ENCODE measurements around the gene GCFC2. TPM values are rescaled to one million over a fixed set of nuclear protein-coding genes. Genes with fewer than 3 reads are reported as not detected.

GCFC2 gene
- total and polyA plus RNA-seq, 5 donors from 2014 or later: 20.1 to 27.8 (median 26.6) TPM

DNA sequence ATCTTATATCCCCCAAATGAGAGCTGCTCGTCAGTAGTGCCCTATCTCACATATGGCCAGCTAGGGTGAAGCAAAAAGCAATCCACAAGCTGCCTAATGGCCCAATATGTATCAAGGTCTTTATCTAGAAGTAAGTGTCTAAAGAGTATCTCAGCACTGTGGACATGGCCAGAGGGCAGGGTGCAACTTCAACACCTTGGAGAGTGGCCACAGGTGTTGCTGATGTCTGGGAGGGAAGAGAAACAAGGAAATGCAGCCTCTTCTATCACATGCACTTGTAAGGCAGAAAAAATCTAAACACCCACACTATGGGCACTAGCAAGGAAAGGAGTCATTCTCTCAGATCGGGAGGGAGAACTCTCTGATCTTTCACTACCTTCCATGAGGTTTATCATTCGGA is 87.8 kb downstream of the GCFC2 start:
- Histone ChIP-seq H3K4me3 (ENCODE audit: low read depth, low read length) (no peak overlapping the region), H3K27me3 (ENCODE audit: control insufficient read depth, insufficient read depth, low read length) (peaks cover 11% of the 10 kb centered on the region), H3K27ac (ENCODE audit: insufficient read depth, low read length, poor library complexity, severe bottlenecking) (no peak overlapping the region), H3K36me3 (ENCODE audit: control insufficient read depth, insufficient read depth, low read length) (no peaks in the 10 kb centered on the region), H3K4me1 (ENCODE audit: control insufficient read depth, insufficient read depth, low read length, poor library complexity, severe bottlenecking) (no peaks in the 10 kb centered on the region), H3K9me3 (ENCODE audit: control insufficient read depth in 2 of 2, low read length in 2 of 2) (no peaks in the 10 kb centered on the region)
- Mint-ChIP-seq H3K27me3 (peaks cover 13% of the 10 kb centered on the region), H3K27ac (no peak overlapping the region), H3K4me1 (no peaks in the 10 kb centered on the region), H3K9me3 (peaks cover 0 to 1% (median 0%) of the 10 kb centered on the region in 7 donors), H3K36me3 (no peaks in the 10 kb centered on the region), H3K4me3 (no peak overlapping the region)
- DNase-seq (no peak), ATAC-seq (ENCODE audit: low read depth in 2 of 2) (no peak)

- H3K4me3 ChIP-seq (ENCODE audit: low read depth, low read length): no peak overlapping the region
- DNase-seq (no peak), ATAC-seq (ENCODE audit: low read depth in 2 of 2) (no peak)
- H3K4me1 Mint-ChIP-seq: no peaks in the 10 kb centered on the region
- H3K27ac Mint-ChIP-seq: no peak overlapping the region
- H3K4me1 ChIP-seq (ENCODE audit: control insufficient read depth, insufficient read depth, low read length, poor library complexity, severe bottlenecking): no peaks in the 10 kb centered on the region
- no peaks in the 10 kb centered on the region for H3K36me3 Mint-ChIP-seq
- H3K4me3 Mint-ChIP-seq: no peak overlapping the region
- H3K27me3 ChIP-seq (ENCODE audit: control insufficient read depth, insufficient read depth, low read length): peaks cover 11% of the 10 kb centered on the region
- H3K36me3 ChIP-seq (ENCODE audit: control insufficient read depth, insufficient read depth, low read length): no peaks in the 10 kb centered on the region
- H3K27ac ChIP-seq (ENCODE audit: insufficient read depth, low read length, poor library complexity, severe bottlenecking): no peak overlapping the region
- no peaks in the 10 kb centered on the region for H3K9me3 ChIP-seq (ENCODE audit: control insufficient read depth in 2 of 2, low read length in 2 of 2)
- H3K27me3 Mint-ChIP-seq: peaks cover 17% of the 10 kb centered on the region
- peaks cover 0 to 1% (median 0%) of the 10 kb centered on the region in 7 donors for H3K9me3 Mint-ChIP-seq
Measured at GRCh38 chr2:75622500-75622899, 88.2 kb downstream of the GCFC2 start.

DNA sequence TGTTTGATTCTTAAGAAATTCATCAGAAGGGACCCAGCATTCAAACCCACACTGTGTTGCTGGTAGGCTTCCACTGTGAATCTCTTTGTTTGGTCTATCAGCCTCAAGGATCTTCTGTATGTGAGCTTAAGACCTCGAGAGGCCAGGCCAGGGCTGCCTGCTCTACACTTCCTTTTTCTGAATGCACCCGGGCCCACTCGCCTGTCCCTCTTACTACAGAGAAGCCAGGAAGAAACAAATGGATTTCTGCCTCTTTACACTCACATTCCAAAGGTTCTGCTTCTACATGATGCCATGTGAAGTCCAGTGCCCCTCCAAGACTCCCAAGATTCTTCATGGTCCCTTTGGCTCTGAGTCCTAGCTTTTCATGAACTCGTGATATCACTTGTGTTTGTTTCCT is 89.5 kb downstream of the GCFC2 start:
- Mint-ChIP-seq H3K27ac (no peak overlapping the region), H3K4me1 (no peaks in the 10 kb centered on the region), H3K9me3 (peaks cover 0 to 4% (median 0%) of the 10 kb centered on the region in 7 donors), H3K4me3 (no peak overlapping the region), H3K27me3 (peaks cover 20% of the 10 kb centered on the region), H3K36me3 (no peaks in the 10 kb centered on the region)
- no peak for ATAC-seq (ENCODE audit: low read depth in 2 of 2)
- H3K27ac ChIP-seq (ENCODE audit: insufficient read depth, low read length, poor library complexity, severe bottlenecking): no peak overlapping the region
- no peaks in the 10 kb centered on the region for H3K36me3 ChIP-seq (ENCODE audit: control insufficient read depth, insufficient read depth, low read length)
- no peaks in the 10 kb centered on the region for H3K4me1 ChIP-seq (ENCODE audit: control insufficient read depth, insufficient read depth, low read length, poor library complexity, severe bottlenecking)
- no peaks in the 10 kb centered on the region for H3K9me3 ChIP-seq (ENCODE audit: control insufficient read depth in 2 of 2, low read length in 2 of 2)
- peaks cover 11% of the 10 kb centered on the region for H3K27me3 ChIP-seq (ENCODE audit: control insufficient read depth, insufficient read depth, low read length)
- no peak overlapping the region for H3K4me3 ChIP-seq (ENCODE audit: low read depth, low read length)
- no peak for DNase-seq

DNA sequence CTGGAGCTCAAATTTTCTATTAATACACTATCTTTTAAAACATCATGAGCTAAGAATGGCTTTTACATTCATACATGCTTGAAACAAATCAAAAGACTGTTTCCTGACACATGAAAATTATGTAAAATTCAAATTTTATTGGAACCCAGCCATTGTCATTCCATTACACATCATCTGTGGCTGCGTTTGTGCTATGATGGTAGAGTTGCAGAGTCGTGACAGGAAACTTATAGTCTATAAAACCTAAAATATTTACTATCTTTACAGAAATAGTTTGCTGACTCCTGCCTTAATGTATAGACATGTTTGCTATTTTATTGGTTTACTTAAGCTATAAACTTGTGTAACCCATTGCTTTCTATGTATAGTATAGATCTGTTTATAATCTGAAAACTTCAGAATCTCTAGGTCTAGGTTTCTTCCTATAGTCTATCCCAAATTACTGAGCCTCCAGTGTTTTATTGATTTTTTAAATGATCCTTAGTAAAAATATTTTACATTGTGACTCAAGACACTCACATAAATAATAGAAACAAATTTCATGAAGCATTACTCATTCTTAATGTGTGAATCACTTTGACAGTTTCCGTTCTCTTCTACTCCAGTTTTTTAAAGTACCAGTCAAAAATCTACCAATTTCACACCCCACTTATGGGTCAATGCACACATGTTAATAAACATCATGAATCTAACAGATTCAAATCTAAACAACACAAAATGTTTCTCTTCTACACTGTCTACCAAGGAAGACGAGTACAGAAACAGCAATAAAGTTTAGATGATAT is 90.6 kb downstream of the GCFC2 start:
- H3K36me3 ChIP-seq (ENCODE audit: control insufficient read depth, insufficient read depth, low read length): no peaks in the 10 kb centered on the region
- H3K27me3 Mint-ChIP-seq: peaks cover 20% of the 10 kb centered on the region
- no peaks in the 10 kb centered on the region for H3K4me1 Mint-ChIP-seq
- H3K9me3 Mint-ChIP-seq: peaks cover 0 to 4% (median 0%) of the 10 kb centered on the region in 7 donors
- H3K4me1 ChIP-seq (ENCODE audit: control insufficient read depth, insufficient read depth, low read length, poor library complexity, severe bottlenecking): no peaks in the 10 kb centered on the region
- H3K27me3 ChIP-seq (ENCODE audit: control insufficient read depth, insufficient read depth, low read length): peaks cover 11% of the 10 kb centered on the region
- no peaks in the 10 kb centered on the region for H3K9me3 ChIP-seq (ENCODE audit: control insufficient read depth in 2 of 2, low read length in 2 of 2)
- H3K27ac ChIP-seq (ENCODE audit: insufficient read depth, low read length, poor library complexity, severe bottlenecking): no peak overlapping the region
- no peak overlapping the region for H3K4me3 Mint-ChIP-seq
- H3K36me3 Mint-ChIP-seq: no peaks in the 10 kb centered on the region
- H3K27ac Mint-ChIP-seq: no peak overlapping the region
- no peak overlapping the region for H3K4me3 ChIP-seq (ENCODE audit: low read depth, low read length)
- no peak for DNase-seq
- ATAC-seq (ENCODE audit: low read depth in 2 of 2): no peak

GRCh38 chr2:75616933-75617332 is 93.8 kb downstream of the GCFC2 start:
- H3K27ac Mint-ChIP-seq: no peak overlapping the region

GRCh38 chr2:75616406-75616805 is 94.3 kb downstream of the GCFC2 start:
- no peak overlapping the region for H3K4me3 ChIP-seq (ENCODE audit: low read depth, low read length)
- Mint-ChIP-seq H3K27ac (no peak overlapping the region), H3K9me3 (peaks cover 0 to 4% (median 0%) of the 10 kb centered on the region in 7 donors)

More at GRCh38 chr2:75616933-75617332, 93.8 kb downstream of the GCFC2 start:
- Mint-ChIP-seq H3K9me3 (peaks cover 0 to 4% (median 0%) of the 10 kb centered on the region in 7 donors), H3K36me3 (no peaks in the 10 kb centered on the region), H3K4me3 (no peak overlapping the region), H3K4me1 (no peaks in the 10 kb centered on the region), H3K27me3 (peaks cover 23% of the 10 kb centered on the region)
- peaks cover 3% of the 10 kb centered on the region for H3K27me3 ChIP-seq (ENCODE audit: control insufficient read depth, insufficient read depth, low read length)
- no peak overlapping the region for H3K27ac ChIP-seq (ENCODE audit: insufficient read depth, low read length, poor library complexity, severe bottlenecking)
- H3K4me3 ChIP-seq (ENCODE audit: low read depth, low read length): no peak overlapping the region
- H3K9me3 ChIP-seq (ENCODE audit: control insufficient read depth in 2 of 2, low read length in 2 of 2): no peaks in the 10 kb centered on the region
- ATAC-seq (ENCODE audit: low read depth in 2 of 2) (no peak), DNase-seq (no peak)
- no peaks in the 10 kb centered on the region for H3K36me3 ChIP-seq (ENCODE audit: control insufficient read depth, insufficient read depth, low read length)
- no peaks in the 10 kb centered on the region for H3K4me1 ChIP-seq (ENCODE audit: control insufficient read depth, insufficient read depth, low read length, poor library complexity, severe bottlenecking)

GRCh38 chr2:75614162-75614651 is 96.5 kb downstream of the GCFC2 start:
- Histone ChIP-seq H3K9me3 (ENCODE audit: control insufficient read depth in 2 of 2, low read length in 2 of 2) (no peaks in the 10 kb centered on the region), H3K4me1 (ENCODE audit: control insufficient read depth, insufficient read depth, low read length, poor library complexity, severe bottlenecking) (no peaks in the 10 kb centered on the region), H3K36me3 (ENCODE audit: control insufficient read depth, insufficient read depth, low read length) (no peaks in the 10 kb centered on the region), H3K27me3 (ENCODE audit: control insufficient read depth, insufficient read depth, low read length) (peaks cover 6% of the 10 kb centered on the region), H3K4me3 (ENCODE audit: low read depth, low read length) (no peak overlapping the region), H3K27ac (ENCODE audit: insufficient read depth, low read length, poor library complexity, severe bottlenecking) (no peak overlapping the region)
- no peak for ATAC-seq (ENCODE audit: low read depth in 2 of 2)
- Mint-ChIP-seq H3K27me3 (peaks cover 39% of the 10 kb centered on the region), H3K36me3 (no peaks in the 10 kb centered on the region), H3K27ac (no peak overlapping the region), H3K4me1 (no peaks in the 10 kb centered on the region), H3K4me3 (no peak overlapping the region), H3K9me3 (peaks cover 0 to 4% (median 0%) of the 10 kb centered on the region in 7 donors)
- DNase-seq: no peak

More at GRCh38 chr2:75616406-75616805, 94.3 kb downstream of the GCFC2 start:
- H3K36me3 Mint-ChIP-seq: no peaks in the 10 kb centered on the region
- peaks cover 26% of the 10 kb centered on the region for H3K27me3 Mint-ChIP-seq
- H3K4me1 Mint-ChIP-seq: no peaks in the 10 kb centered on the region
- no peak overlapping the region for H3K4me3 Mint-ChIP-seq
- H3K27ac ChIP-seq (ENCODE audit: insufficient read depth, low read length, poor library complexity, severe bottlenecking): no peak overlapping the region
- H3K36me3 ChIP-seq (ENCODE audit: control insufficient read depth, insufficient read depth, low read length): no peaks in the 10 kb centered on the region
- DNase-seq (no peak), ATAC-seq (ENCODE audit: low read depth in 2 of 2) (no peak)
- peaks cover 3% of the 10 kb centered on the region for H3K27me3 ChIP-seq (ENCODE audit: control insufficient read depth, insufficient read depth, low read length)
- H3K9me3 ChIP-seq (ENCODE audit: control insufficient read depth in 2 of 2, low read length in 2 of 2): no peaks in the 10 kb centered on the region
- no peaks in the 10 kb centered on the region for H3K4me1 ChIP-seq (ENCODE audit: control insufficient read depth, insufficient read depth, low read length, poor library complexity, severe bottlenecking)

DNA sequence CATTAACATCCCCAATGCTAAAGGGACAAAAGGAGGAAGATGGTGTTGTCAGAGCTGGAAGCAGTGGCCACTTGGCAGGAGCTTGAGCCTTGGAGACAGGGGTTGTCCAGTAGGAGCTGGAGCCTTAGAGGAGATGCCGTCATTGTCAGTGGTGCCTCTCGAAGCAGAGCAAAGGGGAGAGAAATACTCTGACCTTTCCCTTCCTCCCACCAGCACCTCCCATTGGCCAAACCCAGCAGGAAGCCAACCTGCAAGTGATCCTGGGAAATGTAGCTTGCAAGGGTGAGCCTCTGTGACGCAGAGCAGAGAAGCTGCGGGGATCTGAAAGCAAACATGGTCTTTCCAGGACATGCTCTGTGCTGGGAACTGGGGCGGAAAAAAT is 97.9 kb downstream of the GCFC2 start:
- H3K27ac Mint-ChIP-seq: peak overlapping the region in 1 of 3 donors; percentile 9
- Histone ChIP-seq H3K4me1 (ENCODE audit: control insufficient read depth, insufficient read depth, low read length, poor library complexity, severe bottlenecking) (peaks cover 3% of the 10 kb centered on the region), H3K9me3 (ENCODE audit: control insufficient read depth in 2 of 2, low read length in 2 of 2) (no peaks in the 10 kb centered on the region), H3K4me3 (ENCODE audit: low read depth, low read length) (no peak overlapping the region), H3K36me3 (ENCODE audit: control insufficient read depth, insufficient read depth, low read length) (no peaks in the 10 kb centered on the region), H3K27me3 (ENCODE audit: control insufficient read depth, insufficient read depth, low read length) (peaks cover 11% of the 10 kb centered on the region), H3K27ac (ENCODE audit: insufficient read depth, low read length, poor library complexity, severe bottlenecking) (no peak overlapping the region)
- H3K4me3 Mint-ChIP-seq: no peak overlapping the region
- peaks cover 0 to 7% (median 0%) of the 10 kb centered on the region in 4 donors for H3K4me1 Mint-ChIP-seq
- peaks cover 42% of the 10 kb centered on the region for H3K27me3 Mint-ChIP-seq
- no peaks in the 10 kb centered on the region for H3K36me3 Mint-ChIP-seq
- no peak for DNase-seq
- H3K9me3 Mint-ChIP-seq: peaks cover 0 to 4% (median 0%) of the 10 kb centered on the region in 7 donors
- no peak for ATAC-seq (ENCODE audit: low read depth in 2 of 2)

Data from CD4-positive, CD25-positive, alpha-beta regulatory T cell (primary cell).